Fibroblast of lung (primary cell): Measurements from ENCODE around the gene PLLP. TPM values are rescaled to one million over a fixed set of nuclear protein-coding genes. Genes with fewer than 3 reads are reported as not detected.

Experiments used
- DNase-seq, 2 donors: peaks; one replicate each; pipeline versions ENCODE4 v3.0.0 to v3.0.0-alpha.2; 2010; ENCODE audit warnings: low read depth in 2 of 2
- H2AFZ ChIP-seq: 2 replicates; pipeline ENCODE4 v1.5.1; 2012; ENCODE audit warnings: low read length, control low read depth, inconsistent platforms
- H3K27ac ChIP-seq: 2 replicates; pipeline ENCODE4 v1.5.1; 2011; ENCODE audit warnings: low read length, control low read depth; ENCODE audit not compliant: insufficient read depth
- H3K27me3 ChIP-seq: 2 replicates; pipeline ENCODE4 v1.5.1; 2011; ENCODE audit warnings: mild to moderate bottlenecking, low read length; ENCODE audit not compliant: control insufficient read depth, insufficient read depth
- H3K36me3 ChIP-seq: 2 replicates; pipeline ENCODE4 v1.5.1; 2011; ENCODE audit warnings: low read length; ENCODE audit not compliant: control insufficient read depth, insufficient read depth
- H3K4me1 ChIP-seq: 2 replicates; pipeline ENCODE4 v1.5.1; 2011; ENCODE audit warnings: low read length; ENCODE audit not compliant: control insufficient read depth, insufficient read depth; ENCODE audit errors: extremely low read depth
- H3K4me2 ChIP-seq: 2 replicates; pipeline ENCODE4 v1.5.1; 2011; ENCODE audit warnings: low read length, control low read depth; ENCODE audit not compliant: insufficient read depth; ENCODE audit errors: extremely low read depth
- H3K4me3 ChIP-seq, 4 experiments: fragments of 200-600 bp in 1 of 4; sonication (generic) in 1 of 4; replicated peaks in 1 of 4; 2 replicates each; pipeline ENCODE4 v1.5.1; 2011 to 2016; ENCODE audit warnings: low read length in 4 of 4, low read depth in 3 of 4, mild to moderate bottlenecking in 3 of 4, control low read depth in 2 of 4, inconsistent platforms in 1 of 4, mixed read lengths in 1 of 4; ENCODE audit not compliant: insufficient read depth in 1 of 4; ENCODE audit errors: control extremely low read depth in 1 of 4
- H3K79me2 ChIP-seq: 2 replicates; pipeline ENCODE4 v1.5.1; 2012; ENCODE audit warnings: mild to moderate bottlenecking, low read length, inconsistent platforms; ENCODE audit not compliant: control insufficient read depth, insufficient read depth
- H3K9ac ChIP-seq: 2 replicates; pipeline ENCODE4 v1.5.1; 2011; ENCODE audit warnings: mild to moderate bottlenecking, low read length, control low read depth; ENCODE audit not compliant: insufficient read depth
- H3K9me3 ChIP-seq: 2 replicates; pipeline ENCODE4 v1.5.1; 2012; ENCODE audit warnings: low read depth, low read length; ENCODE audit not compliant: control insufficient read depth, insufficient read depth
- H4K20me1 ChIP-seq: 2 replicates; pipeline ENCODE4 v1.5.1; 2011; ENCODE audit warnings: low read length; ENCODE audit not compliant: control insufficient read depth, insufficient read depth; ENCODE audit errors: extremely low read depth
- CTCF ChIP-seq, 2 donors: IDR thresholded peaks in 1 of 2; conservative IDR thresholded peaks in 1 of 2; 1 replicate in 1 of 2; 2 replicates in 1 of 2; pipeline ENCODE4 v1.5.1; 2011 to 2012; ENCODE audit warnings: low read length in 2 of 2, control low read depth in 1 of 2, inconsistent platforms in 1 of 2, low read depth in 1 of 2, mild to moderate bottlenecking in 1 of 2
- EZH2 ChIP-seq: IDR thresholded peaks from 2 replicates; pipeline ENCODE4 v1.5.1; 2012; ENCODE audit warnings: low read length, control low read depth, mild to moderate bottlenecking; ENCODE audit errors: missing control alignments
- polyA plus RNA-seq, 2 donors: library from polyadenylated mRNA; depleted of rRNA in 1 of 2; stranded (reverse) in 1 of 2; unstranded in 1 of 2; fragments of >200 nt; gene quantifications; 2 replicates each; pipeline ENCODE4 v1.2.1, GENCODE V29; 2011 to 2012; ENCODE audit warnings: missing spikeins in 1 of 2
- total RNA-seq: library from RNA; depleted of rRNA; stranded (reverse); fragments of >200 nt; gene quantifications from 2 replicates; pipeline ENCODE4 v1.2.1, GENCODE V29; 2014

PLLP gene
- total and polyA plus RNA-seq, 2 donors (not counting 1 experiment from before 2014, with no cell fraction given): 0.05 TPM; not detected in 1

GRCh38 chr16:57244463-57244766 lies 40.1 kb downstream of the PLLP start:
- DNase-seq: no peak
- Histone ChIP-seq H3K4me2 (peak overlapping the region; percentile 73), H3K4me3 (peak overlapping the region; percentile 27 to 86 (median 61))

GRCh38 chr16:57242650-57243049 lies 41.8 kb downstream of the PLLP start:
- no peaks in the 10 kb centered on the region for H3K9me3 ChIP-seq
- peaks cover 3% of the 10 kb centered on the region for H3K4me1 ChIP-seq
- H3K27me3 ChIP-seq: no peaks in the 10 kb centered on the region
- H2AFZ ChIP-seq: no peak overlapping the region
- peaks cover 5% of the 10 kb centered on the region for H3K36me3 ChIP-seq
- no peak overlapping the region for H3K27ac ChIP-seq
- H3K4me2 ChIP-seq: no peak overlapping the region
- no peak overlapping the region for H3K9ac ChIP-seq
- no peak for DNase-seq
- TF ChIP-seq EZH2 (no peak), CTCF (conservative IDR thresholded peaks at IDR 0.05 in 1 of 2, IDR thresholded peaks at IDR 0.05 in 1 of 2; ENCODE audit: low read depth in 1 of 2, low read length in 2 of 2) (no peak)
- peaks cover 12% of the 10 kb centered on the region for H3K79me2 ChIP-seq
- no peaks in the 10 kb centered on the region for H4K20me1 ChIP-seq
- H3K4me3 ChIP-seq: no peak overlapping the region

More at GRCh38 chr16:57244463-57244766, 40.1 kb downstream of the PLLP start:
- Histone ChIP-seq H3K79me2 (peaks cover 12% of the 10 kb centered on the region), H3K9ac (peak overlapping the region; percentile 92), H3K9me3 (no peaks in the 10 kb centered on the region), H3K36me3 (peaks cover 6% of the 10 kb centered on the region), H3K4me1 (peaks cover 3% of the 10 kb centered on the region), H3K27ac (peak overlapping the region; percentile 71), H4K20me1 (no peaks in the 10 kb centered on the region), H2AFZ (peak overlapping the region; percentile 19), H3K27me3 (no peaks in the 10 kb centered on the region)
- TF ChIP-seq CTCF (conservative IDR thresholded peaks at IDR 0.05 in 1 of 2, IDR thresholded peaks at IDR 0.05 in 1 of 2; ENCODE audit: low read depth in 1 of 2, low read length in 2 of 2): no peak
- no peak for TF ChIP-seq EZH2

GRCh38 chr16:57240851-57241250 lies 43.6 kb downstream of the PLLP start:
- no peaks in the 10 kb centered on the region for H3K9me3 ChIP-seq
- H3K9ac ChIP-seq: no peak overlapping the region
- no peak overlapping the region for H3K4me3 ChIP-seq
- peaks cover 3% of the 10 kb centered on the region for H3K36me3 ChIP-seq
- no peak overlapping the region for H3K27ac ChIP-seq
- DNase-seq: no peak
- no peak overlapping the region for H2AFZ ChIP-seq
- H4K20me1 ChIP-seq: no peaks in the 10 kb centered on the region
- H3K4me2 ChIP-seq: no peak overlapping the region
- H3K27me3 ChIP-seq: no peaks in the 10 kb centered on the region
- TF ChIP-seq EZH2 (no peak), CTCF (conservative IDR thresholded peaks at IDR 0.05 in 1 of 2, IDR thresholded peaks at IDR 0.05 in 1 of 2; ENCODE audit: low read depth in 1 of 2, low read length in 2 of 2) (no peak)
- H3K4me1 ChIP-seq: no peaks in the 10 kb centered on the region
- H3K79me2 ChIP-seq: peaks cover 4% of the 10 kb centered on the region
